COLO668 (cell line): ENCODE results near the gene UBE4B.
"Not testable (repeated sequence)": the region's sequence is repeated elsewhere in the genome, so short reads cannot be mapped to it uniquely, and the experiment has no call there.

ENCODE experiments used
- DNase-seq: peaks from one replicate; lab custom pipeline; 2025; ENCODE audit not compliant: unreplicated experiment; lab: John Stamatoyannopoulos, UW

The UBE4B gene

GRCh38 chr1:10070206-10070605 is 37.4 kb downstream of the UBE4B start:
- DNase-seq, result no peak

- DNase-seq, result no peak
Measured at GRCh38 chr1:10071640-10072039, 38.9 kb downstream of the UBE4B start.

GRCh38 chr1:10073371-10073770 is 40.6 kb downstream of the UBE4B start:
- DNase-seq, result not testable (repeated sequence)

- DNase-seq, result no peak
Measured at GRCh38 chr1:10074059-10074851, 41.5 kb downstream of the UBE4B start.

GRCh38 chr1:10074852-10075730 is 42.3 kb downstream of the UBE4B start:
- no peak for DNase-seq

GRCh38 chr1:10075732-10076131 is 43.0 kb downstream of the UBE4B start:
- DNase-seq, result no peak

GRCh38 chr1:10078494-10078893 is 45.7 kb downstream of the UBE4B start:
- DNase-seq, result no peak

GRCh38 chr1:10080523-10080922 is 47.8 kb downstream of the UBE4B start:
- DNase-seq, result no peak

- no peak for DNase-seq
Measured at GRCh38 chr1:10082785-10083479, 50.2 kb downstream of the UBE4B start.

- DNase-seq, result no peak
Measured at GRCh38 chr1:10084045-10084444, 51.3 kb downstream of the UBE4B start.

GRCh38 chr1:10085076-10085475 is 52.3 kb downstream of the UBE4B start:
- DNase-seq, result no peak

- no peak for DNase-seq
Measured at GRCh38 chr1:10087210-10087609, 54.5 kb downstream of the UBE4B start.

GRCh38 chr1:10101929-10102328 is 69.2 kb downstream of the UBE4B start:
- no peak for DNase-seq

GRCh38 chr1:10103193-10103592 is 70.4 kb downstream of the UBE4B start:
- DNase-seq, result no peak

GRCh38 chr1:10104834-10105233 is 72.1 kb downstream of the UBE4B start:
- DNase-seq, result no peak

- no peak for DNase-seq
Measured at GRCh38 chr1:10105484-10105883, 72.7 kb downstream of the UBE4B start.

GRCh38 chr1:10106241-10106640 is 73.5 kb downstream of the UBE4B start:
- DNase-seq, result no peak

- no peak for DNase-seq
Measured at GRCh38 chr1:10106756-10107475, 74.2 kb downstream of the UBE4B start.

GRCh38 chr1:10107476-10107847 is 74.7 kb downstream of the UBE4B start:
- not testable (repeated sequence) for DNase-seq

- DNase-seq, result no peak
Measured at GRCh38 chr1:10108134-10108663, 75.4 kb downstream of the UBE4B start.
